Stimulated activated naive B cell treated with anti-CD40 and anti-IgM and Interleukin-4, amounts not matched to agents 10 μg/mL and 1 μg/mL and 100 μg/mL, for 72 hours (primary cell): ENCODE data around the gene NMU.
"Not testable (repeated sequence)": the region's sequence is repeated elsewhere in the genome, so short reads cannot be mapped to it uniquely, and the experiment has no call there.

Source experiments
- ATAC-seq, 2 donors: fragments of 150-1000 bp; cut with Tn5 transposase; replicated peaks; 2 replicates each; pipeline ENCODE4 v1.10.0; 2021; ENCODE audit warnings: moderate library complexity in 1 of 2
- DNase-seq: peaks from one replicate; pipeline ENCODE4 v3.0.0; 2021
- H3K27ac Mint-ChIP-seq: one replicate; pipeline ENCODE4 v1.8.0; 2022; ENCODE audit warnings: mild to moderate bottlenecking, mixed read lengths
- H3K27me3 Mint-ChIP-seq, 2 donors: one replicate each; pipeline ENCODE4 v1.8.0; 2022; ENCODE audit warnings: mixed read lengths in 2 of 2
- H3K36me3 Mint-ChIP-seq, 2 donors: one replicate each; pipeline ENCODE4 v1.8.0; 2022; ENCODE audit warnings: mixed read lengths in 2 of 2, mild to moderate bottlenecking in 1 of 2
- H3K4me1 Mint-ChIP-seq, 2 donors: one replicate each; pipeline ENCODE4 v1.8.0; 2022; ENCODE audit warnings: mixed read lengths in 2 of 2, mild to moderate bottlenecking in 1 of 2
- H3K4me3 Mint-ChIP-seq, 2 donors: one replicate each; pipeline ENCODE4 v1.8.0; 2022; ENCODE audit warnings: mild to moderate bottlenecking in 2 of 2, mixed read lengths in 2 of 2, moderate library complexity in 1 of 2
- H3K9me3 Mint-ChIP-seq, 2 donors: one replicate each; pipeline ENCODE4 v1.8.0; 2022; ENCODE audit warnings: mixed read lengths in 2 of 2, mild to moderate bottlenecking in 1 of 2

The NMU gene

GRCh38 chr4:55635741-55636655, at the start of gene NMU:
TSS of gene NMU (minus strand) at chr4:55636298. CDS start at chr4:55636192, 106 bp downstream.
- Mint-ChIP-seq H3K27ac (no peak within 1 kb of the TSS), H3K9me3 (no peaks in the 10 kb centered on the region), H3K36me3 (no peaks in the 10 kb centered on the region), H3K4me1 (peaks cover 12 to 18% of the 10 kb centered on the region in 2 donors), H3K27me3 (peaks cover 46 to 66% of the 10 kb centered on the region in 2 donors), H3K4me3 (peak within 1 kb of the TSS; percentile 76 to 84)
- ATAC-seq: peak; percentile 94 to 95
- peak; percentile 39 for DNase-seq

GRCh38 chr4:55684276-55684675, 48.2 kb upstream of the NMU start:
- DNase-seq (no peak), ATAC-seq (no peak)
- Mint-ChIP-seq H3K36me3 (no peaks in the 10 kb centered on the region), H3K4me3 (no peak overlapping the region), H3K9me3 (peaks cover 0 to 4% of the 10 kb centered on the region in 2 donors), H3K4me1 (no peaks in the 10 kb centered on the region), H3K27ac (no peak overlapping the region), H3K27me3 (no peaks in the 10 kb centered on the region)

- not testable (repeated sequence) for DNase-seq, H3K4me1 Mint-ChIP-seq, H3K9me3 Mint-ChIP-seq, H3K27me3 Mint-ChIP-seq, ATAC-seq, H3K27ac Mint-ChIP-seq, H3K4me3 Mint-ChIP-seq, H3K36me3 Mint-ChIP-seq
Observed at GRCh38 chr4:55682797-55683196, 46.7 kb upstream of the NMU start.

DNA sequence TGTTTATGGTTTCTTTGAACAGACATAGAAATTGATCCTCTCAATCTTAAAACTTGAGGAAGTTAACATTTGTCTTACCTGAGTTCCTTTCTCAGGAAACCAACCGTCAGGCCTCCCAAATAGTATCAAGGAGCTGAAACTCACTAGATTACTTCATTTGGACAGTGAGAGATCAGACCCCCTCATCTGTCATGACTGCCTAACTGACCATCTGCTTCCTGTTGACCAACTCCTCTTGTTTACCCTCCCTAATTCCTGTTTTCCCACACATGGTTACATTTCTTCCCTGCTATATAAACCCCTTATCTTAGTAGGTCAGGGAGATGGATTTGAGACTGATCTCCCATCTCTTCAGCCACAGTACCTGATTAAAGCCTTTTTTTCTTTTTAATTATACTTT, 46.2 kb upstream of the NMU start:
- no peaks in the 10 kb centered on the region for H3K36me3 Mint-ChIP-seq
- no peaks in the 10 kb centered on the region for H3K27me3 Mint-ChIP-seq
- peaks cover 0 to 5% of the 10 kb centered on the region in 2 donors for H3K9me3 Mint-ChIP-seq
- DNase-seq (no peak), ATAC-seq (no peak)
- no peak overlapping the region for H3K4me3 Mint-ChIP-seq
- no peak overlapping the region for H3K27ac Mint-ChIP-seq
- no peaks in the 10 kb centered on the region for H3K4me1 Mint-ChIP-seq

DNA sequence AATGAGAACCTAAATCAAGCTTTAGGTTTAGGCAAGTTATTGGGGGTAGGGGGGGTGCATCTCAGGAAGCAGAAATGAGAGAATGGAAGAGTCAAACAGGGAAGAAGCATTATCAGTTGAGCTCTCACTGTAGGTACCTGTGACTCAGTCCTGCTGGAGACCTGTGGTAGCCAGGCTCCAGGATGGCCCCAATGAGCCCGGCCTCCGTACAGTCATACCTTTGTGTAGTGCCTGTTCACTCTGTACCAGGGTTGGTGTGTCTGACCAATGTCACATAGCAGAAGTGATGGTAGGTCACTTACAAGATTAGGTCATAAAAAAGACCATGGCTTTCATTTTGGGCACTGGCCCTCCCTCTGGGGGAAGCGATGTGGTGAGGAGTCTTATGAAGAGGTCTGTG, 45.3 kb upstream of the NMU start:
- H3K27ac Mint-ChIP-seq: no peak overlapping the region
- H3K4me1 Mint-ChIP-seq: no peaks in the 10 kb centered on the region
- no peak overlapping the region for H3K4me3 Mint-ChIP-seq
- DNase-seq (no peak), ATAC-seq (no peak)
- H3K36me3 Mint-ChIP-seq: no peaks in the 10 kb centered on the region
- H3K27me3 Mint-ChIP-seq: peaks cover 0 to 2% of the 10 kb centered on the region in 2 donors
- H3K9me3 Mint-ChIP-seq: peaks cover 0 to 5% of the 10 kb centered on the region in 2 donors

GRCh38 chr4:55675196-55675793, 39.2 kb upstream of the NMU start:
- peaks cover 24 to 32% of the 10 kb centered on the region in 2 donors for H3K27me3 Mint-ChIP-seq
- DNase-seq (no peak), ATAC-seq (no peak)
- H3K4me1 Mint-ChIP-seq: no peaks in the 10 kb centered on the region
- H3K9me3 Mint-ChIP-seq: peaks cover 6 to 9% of the 10 kb centered on the region in 2 donors
- no peaks in the 10 kb centered on the region for H3K36me3 Mint-ChIP-seq
- H3K4me3 Mint-ChIP-seq: no peak overlapping the region
- no peak overlapping the region for H3K27ac Mint-ChIP-seq

GRCh38 chr4:55673424-55673823, 37.3 kb upstream of the NMU start:
- H3K4me3 Mint-ChIP-seq: no peak overlapping the region

GRCh38 chr4:55671667-55672066, 35.6 kb upstream of the NMU start:
- Mint-ChIP-seq H3K4me1 (no peaks in the 10 kb centered on the region), H3K27me3 (peaks cover 33 to 38% of the 10 kb centered on the region in 2 donors), H3K27ac (no peak overlapping the region), H3K4me3 (no peak overlapping the region), H3K9me3 (peaks cover 6 to 8% of the 10 kb centered on the region in 2 donors), H3K36me3 (no peaks in the 10 kb centered on the region)
- DNase-seq (no peak), ATAC-seq (no peak)

More at GRCh38 chr4:55673424-55673823, 37.3 kb upstream of the NMU start:
- Mint-ChIP-seq H3K9me3 (peaks cover 6 to 9% of the 10 kb centered on the region in 2 donors), H3K27me3 (peaks cover 33 to 38% of the 10 kb centered on the region in 2 donors), H3K4me1 (no peaks in the 10 kb centered on the region), H3K36me3 (no peaks in the 10 kb centered on the region), H3K27ac (peak overlapping the region; percentile 26)
- DNase-seq (no peak), ATAC-seq (no peak)

DNA sequence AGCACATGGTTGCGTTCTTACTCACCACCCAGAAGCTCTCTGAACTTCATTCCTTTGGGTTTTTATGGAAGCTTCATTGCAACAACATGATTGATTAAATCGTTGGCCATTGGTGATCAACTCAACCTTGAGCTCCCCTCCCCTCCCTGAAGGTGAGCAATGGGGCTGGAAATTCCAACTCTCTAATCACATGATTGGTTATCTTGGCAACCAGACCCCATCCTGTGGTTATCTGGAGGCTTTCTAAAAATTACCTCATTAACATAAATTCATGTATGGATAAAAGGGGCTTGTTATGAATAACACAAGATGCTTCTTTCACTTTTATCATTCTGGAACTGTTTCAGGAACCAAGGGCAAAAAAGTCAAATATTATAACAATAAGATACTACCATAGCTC, 34.6 kb upstream of the NMU start:
- ATAC-seq (no peak), DNase-seq (no peak)
- Mint-ChIP-seq H3K27ac (no peak overlapping the region), H3K27me3 (peaks cover 25 to 29% of the 10 kb centered on the region in 2 donors), H3K4me1 (no peaks in the 10 kb centered on the region), H3K4me3 (no peak overlapping the region), H3K36me3 (no peaks in the 10 kb centered on the region), H3K9me3 (peaks cover 6 to 8% of the 10 kb centered on the region in 2 donors)

DNA sequence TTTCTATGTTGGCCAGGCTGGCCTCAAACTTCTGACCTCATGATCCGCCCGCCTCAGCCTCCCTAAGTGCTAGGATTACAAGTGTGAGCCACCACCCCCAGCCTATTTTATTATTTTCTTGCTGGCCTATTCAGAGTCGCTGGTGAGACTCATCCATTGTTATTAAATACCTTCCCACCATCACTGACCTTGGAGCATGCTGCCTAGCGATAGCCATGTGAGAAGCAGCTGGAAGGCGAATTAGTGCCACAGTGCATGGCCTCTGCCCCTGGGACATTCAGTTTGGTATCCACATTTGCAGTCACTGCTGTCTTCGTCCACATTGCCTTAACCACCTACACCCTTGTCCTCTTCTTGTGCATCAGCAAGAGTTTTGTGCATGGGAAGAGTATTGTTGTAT, 32.4 kb upstream of the NMU start:
- ATAC-seq (no peak), DNase-seq (no peak)
- H3K36me3 Mint-ChIP-seq: no peaks in the 10 kb centered on the region
- no peaks in the 10 kb centered on the region for H3K4me1 Mint-ChIP-seq
- no peak overlapping the region for H3K4me3 Mint-ChIP-seq
- H3K27ac Mint-ChIP-seq: no peak overlapping the region
- peaks cover 6 to 7% of the 10 kb centered on the region in 2 donors for H3K9me3 Mint-ChIP-seq
- H3K27me3 Mint-ChIP-seq: peaks cover 17 to 25% of the 10 kb centered on the region in 2 donors

DNA sequence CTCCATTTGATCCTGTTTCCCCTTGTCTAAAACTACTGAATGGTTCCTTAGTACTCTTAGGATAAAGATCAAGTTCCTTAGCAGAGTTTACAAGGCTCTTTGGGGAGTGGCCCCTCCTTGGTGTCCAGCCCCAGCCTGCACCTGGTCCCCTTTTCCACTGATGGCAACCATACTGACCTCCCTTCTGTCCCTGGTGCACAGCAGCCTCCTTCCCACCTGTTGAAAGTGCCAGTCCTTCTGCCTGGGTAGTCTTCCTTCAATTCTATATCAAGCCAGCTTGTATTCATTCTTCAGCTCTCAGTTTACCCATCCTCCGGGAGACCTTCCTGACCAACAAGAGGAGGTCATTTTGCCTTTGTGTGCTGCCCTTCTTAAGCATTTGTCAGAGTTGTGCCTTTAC, 30.4 kb upstream of the NMU start:
- Mint-ChIP-seq H3K27me3 (peaks cover 11 to 12% of the 10 kb centered on the region in 2 donors), H3K4me3 (no peak overlapping the region), H3K27ac (no peak overlapping the region), H3K4me1 (no peaks in the 10 kb centered on the region), H3K9me3 (no peaks in the 10 kb centered on the region), H3K36me3 (no peaks in the 10 kb centered on the region)
- DNase-seq (no peak), ATAC-seq (no peak)

DNA sequence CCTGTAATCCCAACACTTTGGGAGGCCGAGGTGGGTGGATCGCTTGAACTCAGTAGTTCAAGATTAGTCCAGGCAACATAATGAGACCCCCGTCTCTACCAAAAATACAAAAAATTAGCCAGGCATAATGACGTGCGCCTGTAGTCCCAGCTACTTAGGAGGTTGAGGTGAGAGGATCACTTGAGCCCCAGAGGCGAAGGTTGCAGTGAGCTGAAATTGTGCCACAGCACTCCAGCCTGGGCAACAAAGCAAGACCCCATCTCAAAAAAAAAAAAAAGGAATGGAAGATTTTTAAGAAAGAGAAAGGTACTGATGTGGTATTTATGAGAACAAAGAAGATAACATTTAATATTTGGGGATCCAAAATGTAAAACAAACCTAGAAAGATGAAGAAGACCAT, 27.0 kb upstream of the NMU start:
- ATAC-seq: no peak
- Mint-ChIP-seq H3K4me1 (no peaks in the 10 kb centered on the region), H3K36me3 (no peaks in the 10 kb centered on the region), H3K27me3 (peaks cover 5% of the 10 kb centered on the region in 2 donors), H3K9me3 (no peaks in the 10 kb centered on the region), H3K27ac (no peak overlapping the region), H3K4me3 (no peak overlapping the region)
- DNase-seq: no peak

GRCh38 chr4:55661398-55662056, 25.4 kb upstream of the NMU start:
- Mint-ChIP-seq H3K9me3 (no peaks in the 10 kb centered on the region), H3K4me1 (no peaks in the 10 kb centered on the region), H3K36me3 (no peaks in the 10 kb centered on the region), H3K4me3 (no peak overlapping the region), H3K27ac (no peak overlapping the region), H3K27me3 (peaks cover 5% of the 10 kb centered on the region in 2 donors)
- no peak for ATAC-seq
- DNase-seq: no peak

DNA sequence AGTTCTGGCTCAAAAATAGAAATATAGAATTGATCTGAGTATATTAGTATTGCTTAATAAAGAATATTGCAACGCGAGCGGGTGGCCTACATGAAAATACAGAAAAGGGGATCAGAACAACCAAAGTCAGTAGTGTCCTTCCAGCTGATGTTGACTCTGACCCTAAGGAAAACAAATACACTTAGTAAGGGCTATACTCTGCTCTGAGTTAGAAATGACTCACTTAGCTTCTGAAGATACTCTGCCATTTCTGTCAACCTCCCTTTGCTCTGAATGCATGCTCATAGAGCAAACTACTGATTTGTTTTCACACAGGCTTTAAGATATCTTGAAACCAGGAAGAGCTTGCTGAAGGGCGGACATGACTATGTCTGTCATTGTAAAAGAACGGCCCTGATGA, 22.6 kb upstream of the NMU start:
- DNase-seq (no peak), ATAC-seq (no peak)
- no peaks in the 10 kb centered on the region for H3K4me1 Mint-ChIP-seq
- H3K27ac Mint-ChIP-seq: no peak overlapping the region
- H3K9me3 Mint-ChIP-seq: no peaks in the 10 kb centered on the region
- H3K4me3 Mint-ChIP-seq: no peak overlapping the region
- H3K27me3 Mint-ChIP-seq: peaks cover 5 to 10% of the 10 kb centered on the region in 2 donors
- H3K36me3 Mint-ChIP-seq: no peaks in the 10 kb centered on the region
